Measurements from ENCODE around the gene MKNK1.

DNA sequence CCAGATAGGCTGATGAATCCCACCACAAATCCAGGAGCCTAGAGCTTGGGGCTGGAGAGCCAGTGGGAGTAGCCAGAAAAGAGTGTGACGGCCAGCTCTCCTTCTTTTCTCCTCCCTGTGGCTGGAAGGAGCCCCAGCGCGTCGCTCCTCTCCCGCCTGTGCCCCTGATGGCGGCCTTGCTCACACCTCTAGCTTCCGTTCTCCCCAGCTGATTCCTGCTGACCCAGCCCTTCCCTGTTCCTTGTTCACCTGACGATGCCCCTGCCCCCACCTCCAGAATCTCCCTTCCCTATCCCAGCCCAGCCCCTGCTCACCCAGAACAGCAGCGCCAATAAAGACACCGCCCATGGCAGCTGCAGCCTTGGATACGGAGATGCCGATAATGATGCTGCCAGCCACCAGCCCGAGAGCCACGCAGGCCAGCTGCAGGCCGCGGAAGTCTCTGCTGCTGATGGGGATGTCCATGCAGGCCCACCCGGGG lies 53.3 kb downstream of the MKNK1 start:
- TF ChIP-seq, protein P1, sequence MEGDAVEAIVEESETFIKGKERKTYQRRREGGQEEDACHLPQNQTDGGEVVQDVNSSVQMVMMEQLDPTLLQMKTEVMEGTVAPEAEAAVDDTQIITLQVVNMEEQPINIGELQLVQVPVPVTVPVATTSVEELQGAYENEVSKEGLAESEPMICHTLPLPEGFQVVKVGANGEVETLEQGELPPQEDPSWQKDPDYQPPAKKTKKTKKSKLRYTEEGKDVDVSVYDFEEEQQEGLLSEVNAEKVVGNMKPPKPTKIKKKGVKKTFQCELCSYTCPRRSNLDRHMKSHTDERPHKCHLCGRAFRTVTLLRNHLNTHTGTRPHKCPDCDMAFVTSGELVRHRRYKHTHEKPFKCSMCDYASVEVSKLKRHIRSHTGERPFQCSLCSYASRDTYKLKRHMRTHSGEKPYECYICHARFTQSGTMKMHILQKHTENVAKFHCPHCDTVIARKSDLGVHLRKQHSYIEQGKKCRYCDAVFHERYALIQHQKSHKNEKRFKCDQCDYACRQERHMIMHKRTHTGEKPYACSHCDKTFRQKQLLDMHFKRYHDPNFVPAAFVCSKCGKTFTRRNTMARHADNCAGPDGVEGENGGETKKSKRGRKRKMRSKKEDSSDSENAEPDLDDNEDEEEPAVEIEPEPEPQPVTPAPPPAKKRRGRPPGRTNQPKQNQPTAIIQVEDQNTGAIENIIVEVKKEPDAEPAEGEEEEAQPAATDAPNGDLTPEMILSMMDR (IDR thresholded peaks at IDR 0.05; ENCODE audit: insufficient read depth, low read length, poor library complexity, severe bottlenecking) = no peak
- TF ChIP-seq EZH2phosphoT487 (conservative IDR thresholded peaks at IDR 0.05; ENCODE audit: low read length) = no peak
